Transverse colon (tissue), 4 donors: ENCODE results near the gene ZNF362.

Experiments used
- CTCF ChIP-seq, 5 experiments: fragments of 200-600 bp in 3 of 5; fragments of 450-650 bp in 2 of 5; sonication (generic) in 3 of 5; IDR thresholded peaks; 1 replicate in 2 of 5; 2 replicates in 3 of 5; pipeline ENCODE4 v1.5.1; 2016 to 2017; ENCODE audit warnings: antibody characterized with exemption in 5 of 5, inconsistent platforms in 3 of 5, mild to moderate bottlenecking in 2 of 5, moderate library complexity in 1 of 5
- EP300 ChIP-seq: sonication (generic); formaldehyde crosslinking; IDR thresholded peaks from one replicate; pipeline ENCODE4 v1.6.1; 2017; ENCODE audit warnings: antibody characterized with exemption, low read depth
- POLR2AphosphoS5 ChIP-seq, 3 donors: sonication (generic); formaldehyde crosslinking; IDR thresholded peaks; one replicate each; pipeline ENCODE4 v1.6.1; 2016; ENCODE audit warnings: antibody characterized with exemption in 3 of 3

DNA sequence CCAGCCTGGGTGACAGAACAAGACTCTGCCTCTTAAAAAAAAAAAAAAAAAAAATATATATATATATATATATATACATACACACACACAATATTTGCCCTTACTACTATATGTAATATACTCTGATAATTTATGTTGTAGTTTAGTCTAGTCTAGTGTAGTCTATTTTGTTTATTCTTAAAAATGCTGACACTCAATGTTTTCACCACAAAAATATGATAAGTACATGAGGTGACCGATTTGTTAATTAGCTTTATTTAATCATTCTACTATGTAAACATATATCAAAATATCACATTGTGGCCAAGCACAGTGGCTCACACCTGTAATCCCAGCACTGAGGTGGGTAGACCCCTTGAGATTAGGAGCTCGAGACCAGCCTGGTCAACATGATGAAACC, 19.8 kb upstream of the ZNF362 start:
- TF ChIP-seq EP300: no peak
- TF ChIP-seq POLR2AphosphoS5 (IDR thresholded peaks at IDR 0.05): no peak
- no peak for TF ChIP-seq CTCF (IDR thresholded peaks at IDR 0.05)
